CD4-positive, alpha-beta T cell treated with Interleukin-6 for 4 hours (primary cell): Measurements from ENCODE around the gene ODAD3.
"Not testable (repeated sequence)": the region's sequence is repeated elsewhere in the genome, so short reads cannot be mapped to it uniquely, and the experiment has no call there.

Source experiments
- DNase-seq: peaks from one replicate; pipeline ENCODE4 v3.0.0-alpha.2; 2020; ENCODE audit warnings: mixed read lengths

Gene ODAD3

GRCh38 chr19:11435057-11435832 is at the start of gene ODAD3, which contains the start of gene PRKCSH:
Gene ODAD3 (minus strand): TSS chr19:11435121. CDS start chr19:11435016, 105 bp downstream.
Gene PRKCSH (plus strand): TSS chr19:11435635. CDS start chr19:11436118, 483 bp downstream.
- peak; percentile 99 for DNase-seq

GRCh38 chr19:11483366-11484111 is 48.6 kb upstream of the ODAD3 start:
- no peak for DNase-seq

GRCh38 chr19:11482384-11483050 is 47.6 kb upstream of the ODAD3 start:
- DNase-seq, result peak; percentile 86

DNA sequence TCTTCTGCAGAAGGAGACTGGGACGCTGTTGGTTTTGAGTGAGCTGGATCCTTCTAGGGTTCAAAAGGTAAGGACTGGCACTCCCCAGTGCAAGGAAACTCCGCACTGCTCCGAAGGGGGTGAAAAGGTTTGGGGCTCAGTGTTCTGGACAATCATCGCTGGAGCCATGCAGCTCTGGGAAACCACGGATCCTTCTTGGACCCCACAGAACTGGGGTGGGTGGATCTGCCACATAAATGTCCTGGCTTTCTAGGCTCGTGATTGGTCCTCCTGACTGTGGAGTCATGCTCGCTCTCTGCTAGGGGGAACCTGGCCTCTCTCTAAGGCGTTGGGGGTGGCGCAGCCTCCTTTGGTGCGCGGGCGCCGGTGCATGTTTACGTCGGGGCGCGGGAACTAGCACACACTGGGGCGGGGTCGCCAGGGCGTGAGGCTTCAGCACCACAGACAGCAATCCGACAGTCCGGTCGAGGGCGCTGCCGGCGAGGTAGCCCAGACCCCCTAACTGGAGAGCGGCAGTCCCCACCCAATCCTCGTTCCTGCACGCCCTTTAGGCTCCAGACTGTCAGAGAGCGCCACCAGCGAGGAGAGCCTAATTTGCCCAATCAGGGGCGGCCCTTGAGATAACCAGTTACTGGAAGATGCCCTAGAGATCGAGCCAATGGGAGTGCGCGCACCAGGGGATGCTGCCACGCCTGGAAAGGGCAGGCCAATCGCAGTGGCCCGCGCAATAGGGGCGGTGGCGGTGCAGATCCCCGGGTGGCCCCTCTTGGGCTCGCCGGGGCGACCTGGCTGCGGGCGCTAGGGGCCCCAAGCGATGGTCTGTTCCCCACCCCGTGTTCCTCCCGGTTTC is 46.8 kb upstream of the ODAD3 start:
- peak; percentile 66 for DNase-seq

DNA sequence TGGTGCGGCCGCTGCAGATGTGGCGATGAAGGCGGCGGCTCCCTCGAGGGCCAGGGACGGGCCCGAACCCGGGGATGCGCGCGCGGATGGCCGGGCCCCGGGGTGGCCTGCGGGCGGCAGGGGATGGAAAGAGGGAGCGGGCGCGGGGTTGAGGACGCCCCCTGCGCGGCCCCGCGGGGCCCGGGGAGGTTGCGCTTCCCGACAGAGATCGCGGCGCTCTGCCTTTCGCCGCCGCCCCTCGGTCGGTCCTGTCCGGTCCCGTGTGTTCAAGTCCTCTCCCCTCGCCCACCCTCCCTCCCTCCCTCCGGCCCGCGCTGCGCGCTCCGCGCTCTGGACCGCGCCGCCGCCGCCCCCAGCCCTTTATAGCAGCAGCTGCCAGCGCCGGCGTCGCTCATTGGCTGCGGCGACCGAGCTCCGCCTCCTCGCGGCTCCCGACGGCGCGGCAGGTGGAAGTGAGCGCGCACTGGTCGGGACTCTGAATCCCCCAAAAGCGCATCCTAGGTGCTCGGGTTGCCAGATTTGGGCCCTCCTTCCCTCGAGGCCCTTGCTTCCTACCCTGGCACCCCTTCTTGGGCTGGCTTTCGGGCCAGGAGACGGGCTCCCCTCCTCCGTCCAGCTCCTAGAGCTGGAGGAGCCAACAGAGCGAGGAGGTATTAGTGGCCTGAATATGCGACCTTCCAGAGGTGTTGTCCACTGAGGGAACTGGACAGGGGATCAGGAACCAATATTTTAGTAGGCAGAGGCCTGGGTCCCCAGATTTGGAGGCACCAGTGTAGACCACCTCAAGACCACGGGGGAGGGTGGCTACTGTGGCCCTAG is 46.0 kb upstream of the ODAD3 start, which contains the start of gene ELAVL3:
Gene ELAVL3 (minus strand): TSS at position 332 of the 819 bp plus-strand sequence. CDS start 438 bp downstream, outside the sequence.
- DNase-seq, result peak; percentile 13

DNA sequence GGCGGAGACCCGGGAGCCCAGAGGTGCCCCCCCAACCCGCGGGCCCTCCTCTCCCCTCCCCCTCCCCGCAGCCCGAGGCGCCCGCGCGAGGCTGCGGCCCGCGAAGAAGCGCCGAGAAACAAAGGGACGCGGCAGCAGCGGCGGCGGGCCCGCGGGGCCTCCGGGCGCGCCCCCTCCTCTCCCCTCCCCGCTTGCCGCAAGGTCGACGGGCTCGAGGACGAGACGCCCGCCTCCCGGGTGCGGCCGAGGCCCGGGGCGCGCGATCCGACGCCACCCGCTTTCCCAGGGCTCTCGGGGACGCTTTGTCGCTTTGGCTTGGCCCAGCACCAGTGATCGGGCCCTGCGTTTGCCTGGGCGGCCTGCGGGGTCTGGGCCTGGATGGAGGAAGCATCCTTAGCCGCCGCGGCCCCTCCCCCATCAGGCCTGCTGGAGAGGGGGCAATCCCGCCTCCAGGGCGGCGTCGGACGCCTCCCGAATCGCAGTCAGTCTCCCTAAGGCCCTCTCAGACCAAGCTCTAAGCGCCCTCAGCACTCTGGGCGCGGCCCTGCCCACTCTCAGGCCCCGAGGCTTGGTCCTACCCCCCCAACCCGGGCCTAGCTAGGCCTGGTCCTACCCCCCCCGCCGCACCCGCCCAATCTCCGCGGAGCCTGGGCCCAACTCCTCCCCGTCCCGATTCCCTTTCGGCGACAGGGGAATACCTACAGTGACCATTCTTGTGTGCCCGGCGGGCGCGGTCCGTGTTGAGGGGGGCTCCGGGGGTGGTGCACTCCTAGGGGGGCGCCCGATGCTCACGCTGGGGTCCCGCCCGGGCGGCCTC is 45.2 kb upstream of the ODAD3 start:
- DNase-seq, result no peak

GRCh38 chr19:11479090-11479897 is 44.4 kb upstream of the ODAD3 start:
- no peak for DNase-seq

DNA sequence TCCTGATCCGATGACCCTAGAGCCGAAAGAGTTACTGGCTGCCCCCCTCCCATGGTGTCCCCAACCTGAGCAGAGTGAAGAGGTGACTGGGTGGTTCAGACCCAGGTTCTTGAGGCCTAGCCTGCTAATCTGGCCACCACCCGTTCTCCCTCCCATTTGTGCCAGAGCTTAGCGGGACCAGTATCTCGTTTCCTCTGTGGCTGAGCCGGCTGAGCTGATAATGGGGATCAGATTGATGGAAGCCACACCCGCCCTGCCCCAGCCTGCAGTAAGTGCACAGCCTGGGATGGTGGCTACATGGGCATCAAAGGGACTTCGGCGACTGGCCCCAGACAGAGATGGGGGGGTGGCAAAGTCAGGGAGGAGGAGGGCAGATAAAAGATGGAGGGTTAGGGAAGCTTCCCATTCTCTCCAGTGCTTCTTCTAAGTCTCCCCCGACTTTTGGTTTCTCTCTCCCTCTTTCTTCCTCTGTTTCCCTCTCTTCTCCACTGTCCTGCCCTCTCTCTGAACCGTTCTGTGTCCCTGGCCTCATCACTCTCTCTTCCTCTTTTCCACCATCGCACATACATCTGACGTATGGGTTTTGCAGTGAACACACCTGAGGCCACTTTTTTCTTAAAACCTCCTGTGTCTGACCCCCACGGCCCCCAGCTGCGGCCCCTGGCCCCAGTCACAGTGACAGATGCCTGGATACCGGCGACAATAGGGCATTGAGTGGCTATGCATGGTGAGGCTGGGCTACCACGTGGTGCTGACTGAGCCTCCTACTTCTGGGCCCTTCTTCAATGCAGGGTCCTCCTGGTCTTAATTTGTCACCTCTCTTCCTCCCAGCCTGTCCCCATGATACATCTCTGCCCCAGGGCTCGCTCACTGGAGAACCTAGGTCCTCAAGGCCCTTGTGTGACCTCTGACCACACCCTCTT is 43.5 kb upstream of the ODAD3 start:
- DNase-seq, result no peak

DNA sequence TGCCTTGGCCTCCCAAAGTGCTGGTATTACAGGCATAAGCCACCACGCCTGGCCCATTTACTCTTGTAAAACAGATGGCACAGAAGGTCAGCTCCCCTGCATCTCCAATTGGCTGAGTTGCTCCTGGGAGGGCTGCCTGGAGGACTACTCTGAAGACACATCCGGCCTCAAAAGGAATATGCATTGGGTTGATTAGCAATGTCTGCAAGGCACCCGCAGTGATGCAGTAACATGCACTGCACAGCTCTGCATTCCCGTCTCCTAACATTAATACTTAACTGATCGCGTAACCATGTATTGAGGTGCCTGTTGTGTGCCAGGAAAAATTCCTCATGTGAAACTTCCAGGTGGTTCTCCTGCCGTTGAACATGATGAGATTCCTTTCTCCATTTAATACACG is 40.9 kb upstream of the ODAD3 start:
- no peak for DNase-seq

DNA sequence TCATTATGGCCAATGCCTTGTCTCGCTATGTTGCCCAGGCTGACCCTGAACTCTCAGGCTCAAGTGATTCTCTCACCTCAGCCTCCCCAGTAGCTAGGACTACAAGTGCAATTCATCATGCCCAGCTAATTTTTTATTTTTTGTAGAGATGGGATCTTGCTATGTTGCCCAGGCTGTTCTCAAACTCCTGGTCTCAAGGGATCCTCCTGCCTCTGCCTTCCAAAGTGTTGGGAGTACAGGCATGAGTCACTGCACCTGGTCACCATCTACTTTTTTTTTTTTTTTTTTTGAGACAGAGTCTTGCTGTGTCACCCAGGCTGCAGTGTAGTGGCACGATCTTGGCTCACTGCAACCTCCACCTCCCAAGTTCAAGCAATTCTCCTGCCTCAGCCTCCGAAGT is 40.4 kb upstream of the ODAD3 start:
- DNase-seq, result not testable (repeated sequence)

- DNase-seq, result no peak
Observed at GRCh38 chr19:11473725-11474124, 38.8 kb upstream of the ODAD3 start.

DNA sequence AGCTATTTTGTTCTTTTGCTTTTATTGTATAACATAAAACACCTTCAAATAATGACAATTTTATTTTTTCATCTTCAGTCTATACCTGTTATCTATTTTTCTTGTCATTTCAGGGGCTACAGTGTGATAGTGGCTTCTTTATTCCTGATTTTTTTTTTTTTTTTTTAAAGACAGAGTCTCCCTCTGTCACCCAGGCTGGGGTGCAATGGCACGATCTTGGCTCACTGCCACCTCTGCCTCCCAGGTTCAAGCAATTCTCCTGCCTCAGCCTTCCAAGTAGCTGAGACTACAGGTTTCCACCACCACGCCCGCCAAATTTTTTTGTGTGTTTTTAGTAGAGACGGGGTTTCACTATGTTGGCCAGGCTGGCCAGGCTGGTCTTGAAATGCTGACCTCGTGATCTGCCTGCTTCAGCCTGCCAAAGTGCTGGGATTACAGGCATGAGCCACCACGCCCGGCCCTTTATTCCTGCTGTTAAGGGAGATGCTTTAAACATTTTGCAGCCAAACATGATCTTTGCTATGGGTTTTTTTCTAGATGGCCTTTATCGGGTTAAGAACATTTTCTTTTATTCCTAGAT is 33.4 kb upstream of the ODAD3 start:
- not testable (repeated sequence) for DNase-seq

GRCh38 chr19:11465600-11465999 is 30.7 kb upstream of the ODAD3 start:
- DNase-seq, result no peak

DNA sequence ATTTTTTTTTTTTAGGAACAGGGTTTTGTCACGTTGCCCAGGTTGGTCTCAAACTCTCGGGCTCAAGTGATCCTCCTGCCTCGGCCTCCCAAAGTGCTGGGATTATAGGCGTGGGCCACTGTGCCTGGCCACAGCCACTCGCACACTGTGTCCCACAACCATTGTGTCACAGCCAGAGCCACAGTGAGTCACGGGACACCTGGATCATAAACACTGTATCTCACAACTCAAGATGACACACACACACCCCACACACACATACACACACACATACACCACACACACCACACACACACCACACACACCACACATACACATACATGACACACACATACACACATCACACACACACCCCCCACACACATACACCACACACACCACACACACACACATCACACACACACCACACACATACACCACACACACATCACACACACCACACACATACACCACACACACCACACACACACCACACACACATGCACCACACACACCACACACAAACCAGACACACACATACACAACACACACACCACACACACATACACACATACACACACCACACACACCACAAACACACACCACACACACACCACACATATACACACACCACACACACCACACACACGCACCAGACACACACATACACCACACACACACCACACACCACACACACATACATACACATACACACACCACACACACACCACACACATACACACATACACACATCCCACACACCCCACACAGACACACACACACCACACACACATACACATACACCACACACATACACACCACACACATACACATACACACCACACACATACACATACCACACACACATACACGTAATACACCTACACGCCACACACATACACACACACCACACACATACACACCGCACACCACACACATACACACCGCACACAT is 29.7 kb upstream of the ODAD3 start:
- no peak for DNase-seq

DNA sequence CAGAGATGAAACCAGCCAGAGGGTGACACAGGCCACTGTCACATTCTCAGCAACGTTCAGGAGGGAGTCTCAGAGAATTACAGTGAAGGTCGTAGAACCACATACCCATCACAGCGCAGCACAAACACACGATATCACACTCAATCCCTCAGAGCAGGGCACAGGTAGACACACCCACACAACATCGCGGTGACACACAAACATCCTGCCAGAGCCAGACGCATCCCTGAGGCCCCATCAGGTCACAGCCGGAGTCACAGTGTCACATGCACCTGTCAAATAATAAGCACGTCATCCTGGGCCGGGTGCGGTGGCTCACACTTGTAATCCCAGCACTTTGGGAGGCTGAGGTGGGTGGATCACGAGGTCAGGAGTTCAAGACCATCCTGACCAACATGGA is 28.5 kb upstream of the ODAD3 start:
- no peak for DNase-seq

- DNase-seq, result no peak
Observed at GRCh38 chr19:11461453-11461852, 26.5 kb upstream of the ODAD3 start.

- peak; percentile 19 for DNase-seq
Observed at GRCh38 chr19:11460207-11460606, 25.3 kb upstream of the ODAD3 start.
